Erythroblast (primary cell): Measurements from ENCODE around the gene INTS1.

Source experiments
- DNase-seq, 2 experiments: peaks; one replicate each; lab custom pipeline; 2025; lab: John Stamatoyannopoulos, UW
- GATA1 ChIP-seq: IDR thresholded peaks from 2 replicates; pipeline ENCODE4 v1.6.1; 2011; ENCODE audit warnings: low read depth, mild to moderate bottlenecking, control low read depth, low read length, moderate library complexity
- POLR2A ChIP-seq: IDR thresholded peaks from 2 replicates; pipeline ENCODE4 v1.6.1; 2011; ENCODE audit warnings: mild to moderate bottlenecking, low read length

INTS1 gene

DNA sequence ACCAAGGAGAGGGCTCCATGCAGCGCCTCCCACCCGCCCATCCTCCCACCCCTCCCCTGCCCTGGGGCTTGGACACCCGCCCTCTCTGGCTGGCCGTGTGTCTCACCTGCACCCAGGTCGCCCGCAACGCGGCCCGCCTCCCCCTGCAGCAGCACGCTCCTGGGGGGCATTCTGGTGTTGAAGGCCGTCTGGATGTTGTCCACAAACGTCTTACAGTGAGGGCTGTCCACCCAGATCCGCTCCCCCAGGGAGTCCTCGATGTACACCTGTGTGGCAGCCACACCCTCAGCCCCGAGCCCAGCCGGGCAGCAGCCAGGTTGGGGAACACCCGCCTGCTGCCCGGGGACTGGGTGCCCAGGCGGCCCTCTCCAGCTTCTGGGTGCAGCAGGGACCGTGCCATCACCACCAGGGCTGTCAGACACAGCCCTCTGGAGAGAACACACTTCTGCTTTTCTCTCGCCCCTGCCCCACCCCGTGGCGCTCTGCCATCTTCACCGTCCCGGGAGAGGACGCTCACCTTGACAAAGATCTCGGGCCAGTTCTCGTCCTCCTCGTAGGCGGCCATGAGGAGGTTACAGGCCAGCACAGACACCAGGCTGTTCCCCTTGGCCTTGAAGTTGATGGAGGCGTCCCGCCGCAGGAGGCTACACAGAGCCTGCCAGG, 4.7 kb downstream of the INTS1 start:
- no peak for TF ChIP-seq POLR2A
- no peak for TF ChIP-seq GATA1
- DNase-seq, result no peak

GRCh38 chr7:1498370-1499305, 5.6 kb downstream of the INTS1 start:
- no peak for DNase-seq
- TF ChIP-seq POLR2A, result no peak
- no peak for TF ChIP-seq GATA1

GRCh38 chr7:1497293-1497927, 6.8 kb downstream of the INTS1 start:
- no peak for DNase-seq
- no peak for TF ChIP-seq POLR2A

DNA sequence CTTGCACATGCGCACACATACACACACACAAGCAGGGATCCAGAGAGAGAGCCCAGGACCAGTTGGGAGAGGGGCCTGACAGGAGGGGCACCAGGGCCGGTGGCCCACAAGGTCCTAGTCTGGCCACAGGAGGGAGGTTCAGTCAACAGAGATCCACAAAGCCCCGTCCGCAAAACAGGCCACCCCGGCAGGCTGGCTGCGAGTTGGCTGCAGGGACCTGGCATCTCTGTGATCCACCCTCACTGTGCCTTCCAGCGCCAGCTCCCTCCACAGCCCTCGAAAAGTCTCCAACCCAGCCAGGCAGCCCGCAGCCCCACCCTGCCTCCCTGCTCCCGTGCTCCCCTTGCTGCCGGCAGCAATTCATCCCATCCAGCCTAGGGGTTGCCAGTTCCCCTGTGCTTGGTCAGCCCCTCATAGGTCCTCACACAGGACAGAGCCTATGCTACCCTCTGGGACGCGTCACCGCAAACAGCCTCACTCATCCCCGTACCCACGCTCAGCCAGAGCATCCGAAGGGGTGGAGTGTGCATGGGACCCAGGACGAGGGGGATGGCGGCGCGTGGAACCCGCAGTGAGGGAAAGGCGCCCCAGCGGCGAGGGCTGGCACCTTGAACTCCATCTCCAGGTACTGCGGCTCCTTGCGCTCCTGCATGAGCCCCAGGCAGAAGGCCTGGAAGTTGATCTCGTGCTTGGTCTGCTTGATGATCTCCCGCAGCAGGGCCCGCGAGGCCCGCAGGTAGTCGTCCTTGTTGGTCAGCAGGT, 7.5 kb downstream of the INTS1 start:
- DNase-seq, result no peak
- TF ChIP-seq GATA1 (no peak), POLR2A (no peak)

GRCh38 chr7:1495564-1496242, 8.5 kb downstream of the INTS1 start:
- no peak for DNase-seq
- TF ChIP-seq GATA1 (no peak), POLR2A (no peak)

GRCh38 chr7:1494866-1495563, 9.2 kb downstream of the INTS1 start:
- TF ChIP-seq GATA1 (no peak), POLR2A (no peak)
- DNase-seq, result no peak

GRCh38 chr7:1494447-1494846, 9.7 kb downstream of the INTS1 start:
- DNase-seq, result no peak
- TF ChIP-seq POLR2A (no peak), GATA1 (no peak)

DNA sequence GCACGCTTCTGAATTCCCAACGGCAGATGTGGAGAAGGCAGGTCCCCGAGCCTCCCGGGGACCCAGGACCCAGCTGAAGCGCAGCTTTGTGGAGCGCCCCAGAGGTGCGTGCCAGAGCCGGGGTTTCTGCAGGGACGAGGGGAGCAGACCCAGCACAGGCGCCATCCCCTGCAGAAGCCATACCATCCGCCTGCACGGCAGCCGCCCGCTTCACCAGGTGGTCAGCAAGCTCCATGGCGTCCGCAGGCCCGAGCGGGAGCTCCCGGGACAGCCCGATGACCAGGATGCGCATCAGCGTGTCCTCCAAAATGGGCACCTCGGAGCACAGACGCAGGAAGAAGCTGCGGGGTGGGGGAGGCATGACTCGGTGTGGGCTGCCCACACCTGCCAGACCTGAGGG, 10.6 kb downstream of the INTS1 start:
- no peak for DNase-seq
- TF ChIP-seq GATA1 (no peak), POLR2A (no peak)

DNA sequence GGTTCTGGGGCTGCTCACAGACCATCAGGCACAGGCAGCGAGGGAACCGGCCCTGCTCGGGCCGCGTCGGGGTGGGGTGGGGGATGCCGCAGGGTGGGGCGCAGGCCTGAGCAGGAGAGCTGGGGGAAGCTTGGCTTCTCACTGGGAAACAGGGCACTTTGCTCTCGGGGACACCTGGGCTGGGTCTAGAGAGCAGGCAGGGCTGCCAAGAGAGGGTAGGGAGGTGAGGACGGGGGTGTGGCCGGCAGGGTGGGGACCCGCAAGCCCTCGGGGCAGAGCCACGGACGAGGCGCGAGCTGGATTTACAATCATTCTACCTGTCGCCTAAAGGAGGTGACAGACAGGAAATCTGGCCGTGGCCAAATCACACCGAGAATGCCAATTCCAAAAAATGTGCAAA, 11.1 kb downstream of the INTS1 start:
- DNase-seq, result no peak
- TF ChIP-seq GATA1 (no peak), POLR2A (no peak)

DNA sequence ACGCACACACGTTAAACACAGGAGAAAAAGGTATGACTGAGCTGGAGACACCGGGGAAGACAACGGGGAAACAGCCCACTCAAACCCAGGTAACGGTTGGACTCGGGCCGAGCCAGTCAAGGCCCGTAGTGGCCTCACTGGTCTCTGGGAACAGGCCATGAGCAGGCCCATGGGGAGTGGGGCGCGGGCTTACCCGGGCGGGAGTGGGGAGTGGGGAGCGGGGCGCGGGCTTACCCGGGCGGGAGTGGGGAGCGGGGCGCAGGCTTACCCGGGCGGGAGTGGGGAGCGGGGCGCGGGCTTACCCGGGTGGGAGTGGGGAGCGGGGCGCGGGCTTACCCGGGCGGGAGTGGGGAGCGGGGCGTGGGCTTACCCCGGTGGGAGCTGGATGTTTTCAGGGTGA, 11.5 kb downstream of the INTS1 start:
- no peak for DNase-seq
- no peak for TF ChIP-seq GATA1
- no peak for TF ChIP-seq POLR2A

DNA sequence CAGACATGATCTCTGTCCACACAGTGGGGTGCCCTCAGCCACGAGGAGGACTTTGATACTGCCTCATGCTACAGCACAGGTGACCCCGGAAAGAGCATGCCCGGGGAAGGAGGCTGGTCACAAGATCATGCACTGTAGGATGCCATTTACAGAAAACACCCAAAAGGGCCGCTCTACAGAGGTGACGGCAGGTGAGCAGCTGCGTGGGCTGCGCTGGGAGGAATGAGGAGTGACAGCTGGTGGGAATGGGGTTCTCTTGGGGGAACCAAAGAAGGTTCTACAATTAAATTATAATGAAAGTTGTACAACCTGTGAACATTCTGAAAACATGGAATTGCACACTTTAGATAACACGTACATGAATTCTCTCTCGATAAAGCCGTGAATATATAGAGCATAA, 12.0 kb downstream of the INTS1 start:
- TF ChIP-seq GATA1 (no peak), POLR2A (no peak)
- DNase-seq, result no peak

GRCh38 chr7:1490837-1491236, 13.4 kb downstream of the INTS1 start:
- no peak for DNase-seq
- no peak for TF ChIP-seq POLR2A
- TF ChIP-seq GATA1, result no peak

- TF ChIP-seq GATA1 (no peak), POLR2A (no peak)
- no peak for DNase-seq
These were observed 14.9 kb downstream of the INTS1 start for GRCh38 chr7:1489336-1489735.
